C4-2B (cell line): Measurements from ENCODE around the gene PIK3R3.

ENCODE experiments used
- H3K27ac ChIP-seq: fragments of 450-650 bp; 2 replicates; pipeline ENCODE4 v1.5.1; 2017
- CTCF ChIP-seq: fragments of 450-650 bp; conservative IDR thresholded peaks from 2 replicates; pipeline ENCODE4 v1.5.1; 2017; ENCODE audit warnings: mild to moderate bottlenecking
- ZFX ChIP-seq: fragments of 450-650 bp; IDR thresholded peaks from 2 replicates; pipeline ENCODE4 v1.6.1; 2017

PIK3R3 gene

GRCh38 chr1:46001081-46001785 lies 131.2 kb downstream of the PIK3R3 start:
- TF ChIP-seq CTCF (no peak), ZFX (no peak)
- no peak overlapping the region for H3K27ac ChIP-seq

GRCh38 chr1:45999507-45999906 lies 132.9 kb downstream of the PIK3R3 start:
- H3K27ac ChIP-seq = no peak overlapping the region
- TF ChIP-seq CTCF (no peak), ZFX (no peak)

GRCh38 chr1:45998020-45998617 lies 134.3 kb downstream of the PIK3R3 start:
- H3K27ac ChIP-seq = no peak overlapping the region
- TF ChIP-seq CTCF (no peak), ZFX (no peak)

GRCh38 chr1:45995298-45995697 lies 137.1 kb downstream of the PIK3R3 start:
- no peak overlapping the region for H3K27ac ChIP-seq
- TF ChIP-seq ZFX (no peak), CTCF (no peak)

- TF ChIP-seq CTCF (no peak), ZFX (no peak)
- H3K27ac ChIP-seq = no peak overlapping the region
These were observed 138.0 kb downstream of the PIK3R3 start for GRCh38 chr1:45994423-45994822.
